Measurements from ENCODE around the gene PARD6A.

DNA sequence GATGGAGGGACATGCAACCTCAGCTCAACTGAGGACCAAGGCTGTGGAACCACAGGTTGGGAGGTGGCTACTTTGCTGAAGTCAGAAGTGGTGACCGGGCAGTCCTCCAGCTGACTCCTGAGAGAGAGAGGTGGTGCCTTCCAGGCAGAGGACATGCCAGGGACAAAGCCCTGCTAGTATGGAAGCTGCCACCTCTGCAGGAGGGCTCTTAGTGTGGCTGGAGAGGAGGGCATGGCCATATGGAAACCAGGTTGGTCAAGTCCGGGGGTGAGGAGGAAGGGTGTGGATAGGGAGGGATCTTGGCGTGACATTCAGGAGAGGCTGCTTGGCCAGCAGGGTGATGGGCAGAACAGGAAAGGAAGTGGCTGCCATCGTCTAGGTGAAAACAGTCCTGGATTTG is 11.5 kb downstream of the PARD6A start:
- TF ChIP-seq, protein P1, sequence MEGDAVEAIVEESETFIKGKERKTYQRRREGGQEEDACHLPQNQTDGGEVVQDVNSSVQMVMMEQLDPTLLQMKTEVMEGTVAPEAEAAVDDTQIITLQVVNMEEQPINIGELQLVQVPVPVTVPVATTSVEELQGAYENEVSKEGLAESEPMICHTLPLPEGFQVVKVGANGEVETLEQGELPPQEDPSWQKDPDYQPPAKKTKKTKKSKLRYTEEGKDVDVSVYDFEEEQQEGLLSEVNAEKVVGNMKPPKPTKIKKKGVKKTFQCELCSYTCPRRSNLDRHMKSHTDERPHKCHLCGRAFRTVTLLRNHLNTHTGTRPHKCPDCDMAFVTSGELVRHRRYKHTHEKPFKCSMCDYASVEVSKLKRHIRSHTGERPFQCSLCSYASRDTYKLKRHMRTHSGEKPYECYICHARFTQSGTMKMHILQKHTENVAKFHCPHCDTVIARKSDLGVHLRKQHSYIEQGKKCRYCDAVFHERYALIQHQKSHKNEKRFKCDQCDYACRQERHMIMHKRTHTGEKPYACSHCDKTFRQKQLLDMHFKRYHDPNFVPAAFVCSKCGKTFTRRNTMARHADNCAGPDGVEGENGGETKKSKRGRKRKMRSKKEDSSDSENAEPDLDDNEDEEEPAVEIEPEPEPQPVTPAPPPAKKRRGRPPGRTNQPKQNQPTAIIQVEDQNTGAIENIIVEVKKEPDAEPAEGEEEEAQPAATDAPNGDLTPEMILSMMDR (IDR thresholded peaks at IDR 0.05; ENCODE audit: low read depth, low read length), result no peak
- TF ChIP-seq POLR2A (IDR thresholded peaks at IDR 0.05; ENCODE audit: extremely low read depth, insufficient read length), result no peak
- TF ChIP-seq, protein P2, sequence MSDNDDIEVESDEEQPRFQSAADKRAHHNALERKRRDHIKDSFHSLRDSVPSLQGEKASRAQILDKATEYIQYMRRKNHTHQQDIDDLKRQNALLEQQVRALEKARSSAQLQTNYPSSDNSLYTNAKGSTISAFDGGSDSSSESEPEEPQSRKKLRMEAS (IDR thresholded peaks at IDR 0.05; ENCODE audit: low read depth, low read length), result no peak

Measured in NB4 (cell line).